ENCODE results near the gene PCDHB11. TPM values are rescaled to one million over a fixed set of nuclear protein-coding genes. Genes with fewer than 3 reads are reported as not detected.
"Not testable (repeated sequence)": the region's sequence is repeated elsewhere in the genome, so short reads cannot be mapped to it uniquely, and the experiment has no call there.

Gene PCDHB11
- total RNA-seq (2014; rRNA removed; shearing (Covaris generic)): 0.12 and 0.20 TPM in 2 replicates

DNA sequence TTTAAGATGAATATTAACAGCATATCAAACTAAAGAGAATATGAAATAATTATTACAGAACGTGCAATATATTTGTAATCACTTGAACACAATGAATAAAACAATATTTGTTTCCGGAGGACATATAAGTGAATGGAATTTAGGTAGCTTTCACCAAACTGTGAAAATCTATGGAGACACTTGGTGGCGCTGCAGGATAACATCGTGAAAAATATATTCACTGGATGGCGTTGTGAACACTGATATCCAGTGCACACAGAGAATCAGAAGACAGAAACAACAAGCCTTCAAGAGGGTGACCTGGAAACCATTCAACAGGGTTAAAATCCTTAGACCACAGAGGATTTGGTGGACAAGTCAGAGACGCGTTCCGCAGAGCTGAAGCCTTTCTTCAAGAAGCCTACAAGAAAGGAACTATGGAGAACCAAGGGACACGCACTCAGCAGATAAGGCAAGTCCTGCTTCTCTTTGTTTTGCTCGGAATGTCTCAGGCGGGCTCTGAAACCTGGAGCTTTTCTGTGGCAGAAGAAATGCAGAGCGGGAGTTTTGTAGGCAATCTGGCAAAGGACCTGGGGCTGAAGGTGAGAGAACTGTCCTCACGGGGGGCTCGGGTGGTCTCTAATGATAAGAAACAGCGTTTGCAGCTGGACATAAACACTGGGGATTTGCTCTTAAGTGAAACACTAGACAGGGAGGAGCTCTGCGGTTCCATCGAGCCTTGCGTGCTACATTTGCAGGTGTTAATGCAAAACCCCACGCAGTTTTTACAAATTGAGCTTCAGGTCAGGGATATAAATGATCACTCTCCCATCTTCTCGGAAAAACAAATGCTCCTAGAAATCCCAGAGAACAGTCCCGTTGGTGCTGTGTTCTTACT lies at the start of gene PCDHB11:
PCDHB11 (plus strand) TSS at position 269 of the 877 bp plus-strand sequence; CDS start at position 417, 148 bp downstream.
- no peak for DNase-seq (ENCODE audit: low read depth)

DNA sequence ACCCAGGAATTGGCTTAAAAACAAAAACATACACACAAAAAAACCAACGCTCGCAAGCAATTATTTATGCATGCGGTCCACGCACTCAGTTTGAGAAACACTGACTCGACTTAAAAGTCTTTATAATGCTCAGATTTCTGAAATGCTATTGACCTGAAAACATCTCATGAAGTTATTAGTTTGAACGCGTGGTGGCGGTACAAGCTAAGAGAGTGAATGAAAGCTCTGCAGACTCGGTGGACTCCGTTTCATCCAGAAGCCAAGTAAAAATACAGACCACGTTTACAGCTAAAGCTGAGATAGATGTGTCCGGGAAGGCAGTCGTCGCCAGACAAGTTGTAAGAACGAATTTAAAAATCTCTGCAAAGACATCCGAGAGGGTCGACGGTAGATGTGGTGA lies 49.6 kb upstream of the PCDHB11 start, which contains the start of gene PCDHB6:
PCDHB6 (plus strand) TSS at position 246 of the 400 bp plus-strand sequence. CDS start 201 bp downstream, outside the sequence.
- peak; percentile 60 for DNase-seq (ENCODE audit: low read depth)

DNA sequence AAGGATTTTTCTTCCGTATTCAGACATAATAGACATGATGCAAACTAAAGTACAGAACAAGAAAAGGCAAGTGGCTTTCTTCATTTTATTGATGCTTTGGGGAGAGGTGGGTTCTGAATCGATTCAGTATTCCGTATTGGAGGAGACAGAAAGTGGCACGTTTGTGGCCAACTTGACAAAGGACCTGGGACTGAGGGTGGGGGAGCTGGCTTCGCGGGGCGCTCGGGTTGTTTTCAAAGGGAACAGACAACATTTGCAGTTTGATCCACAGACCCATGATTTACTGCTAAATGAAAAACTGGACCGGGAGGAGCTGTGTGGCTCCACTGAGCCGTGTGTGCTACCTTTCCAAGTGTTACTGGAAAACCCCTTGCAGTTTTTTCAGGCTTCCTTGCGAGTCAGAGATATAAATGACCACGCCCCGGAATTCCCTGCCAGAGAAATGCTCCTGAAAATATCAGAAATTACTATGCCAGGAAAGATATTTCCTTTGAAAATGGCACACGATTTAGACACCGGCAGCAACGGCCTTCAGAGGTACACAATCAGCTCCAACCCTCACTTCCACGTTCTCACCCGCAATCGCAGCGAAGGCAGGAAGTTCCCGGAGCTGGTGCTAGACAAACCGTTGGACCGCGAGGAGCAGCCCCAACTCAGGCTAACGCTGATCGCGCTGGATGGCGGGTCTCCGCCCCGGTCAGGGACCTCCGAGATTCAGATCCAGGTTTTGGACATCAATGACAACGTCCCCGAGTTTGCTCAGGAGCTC lies 49.0 kb upstream of the PCDHB11 start:
- no peak for DNase-seq (ENCODE audit: low read depth)

DNA sequence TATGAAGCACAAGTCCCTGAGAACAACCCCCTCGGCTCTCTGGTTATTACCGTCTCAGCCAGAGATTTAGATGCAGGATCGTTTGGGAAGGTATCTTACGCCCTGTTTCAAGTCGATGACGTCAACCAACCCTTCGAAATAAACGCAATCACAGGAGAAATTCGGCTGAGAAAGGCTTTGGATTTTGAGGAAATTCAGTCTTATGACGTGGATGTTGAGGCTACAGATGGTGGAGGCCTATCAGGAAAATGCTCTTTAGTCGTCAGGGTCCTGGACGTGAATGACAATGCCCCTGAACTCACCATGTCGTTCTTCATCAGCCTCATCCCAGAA lies 48.5 kb upstream of the PCDHB11 start:
- DNase-seq (ENCODE audit: low read depth): no peak

DNA sequence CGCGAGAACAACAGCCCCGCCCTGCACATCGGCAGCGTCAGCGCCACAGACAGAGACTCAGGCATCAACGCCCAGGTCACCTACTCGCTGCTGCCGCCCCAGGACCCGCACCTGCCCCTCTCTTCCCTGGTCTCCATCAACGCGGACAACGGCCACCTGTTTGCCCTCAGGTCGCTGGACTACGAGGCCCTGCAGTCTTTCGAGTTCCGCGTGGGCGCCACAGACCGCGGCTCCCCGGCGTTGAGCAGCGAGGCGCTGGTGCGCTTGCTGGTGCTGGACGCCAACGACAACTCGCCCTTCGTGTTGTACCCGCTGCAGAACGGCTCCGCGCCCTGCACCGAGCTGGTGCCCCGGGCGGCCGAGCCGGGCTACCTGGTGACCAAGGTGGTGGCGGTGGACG lies 47.8 kb upstream of the PCDHB11 start:
- not testable (repeated sequence) for DNase-seq (ENCODE audit: low read depth)

DNA sequence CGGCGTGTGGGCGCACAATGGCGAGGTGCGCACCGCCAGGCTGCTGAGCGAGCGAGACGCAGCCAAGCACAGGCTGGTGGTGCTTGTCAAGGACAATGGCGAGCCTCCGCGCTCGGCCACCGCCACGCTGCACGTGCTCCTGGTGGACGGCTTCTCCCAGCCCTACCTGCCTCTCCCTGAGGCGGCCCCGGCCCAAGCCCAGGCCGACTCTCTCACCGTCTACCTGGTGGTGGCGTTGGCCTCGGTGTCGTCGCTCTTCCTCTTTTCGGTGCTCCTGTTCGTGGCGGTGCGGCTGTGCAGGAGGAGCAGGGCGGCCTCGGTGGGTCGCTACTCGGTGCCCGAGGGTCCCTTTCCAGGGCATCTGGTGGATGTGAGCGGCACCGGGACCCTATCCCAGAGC lies 47.3 kb upstream of the PCDHB11 start:
- not testable (repeated sequence) for DNase-seq (ENCODE audit: low read depth)

DNA sequence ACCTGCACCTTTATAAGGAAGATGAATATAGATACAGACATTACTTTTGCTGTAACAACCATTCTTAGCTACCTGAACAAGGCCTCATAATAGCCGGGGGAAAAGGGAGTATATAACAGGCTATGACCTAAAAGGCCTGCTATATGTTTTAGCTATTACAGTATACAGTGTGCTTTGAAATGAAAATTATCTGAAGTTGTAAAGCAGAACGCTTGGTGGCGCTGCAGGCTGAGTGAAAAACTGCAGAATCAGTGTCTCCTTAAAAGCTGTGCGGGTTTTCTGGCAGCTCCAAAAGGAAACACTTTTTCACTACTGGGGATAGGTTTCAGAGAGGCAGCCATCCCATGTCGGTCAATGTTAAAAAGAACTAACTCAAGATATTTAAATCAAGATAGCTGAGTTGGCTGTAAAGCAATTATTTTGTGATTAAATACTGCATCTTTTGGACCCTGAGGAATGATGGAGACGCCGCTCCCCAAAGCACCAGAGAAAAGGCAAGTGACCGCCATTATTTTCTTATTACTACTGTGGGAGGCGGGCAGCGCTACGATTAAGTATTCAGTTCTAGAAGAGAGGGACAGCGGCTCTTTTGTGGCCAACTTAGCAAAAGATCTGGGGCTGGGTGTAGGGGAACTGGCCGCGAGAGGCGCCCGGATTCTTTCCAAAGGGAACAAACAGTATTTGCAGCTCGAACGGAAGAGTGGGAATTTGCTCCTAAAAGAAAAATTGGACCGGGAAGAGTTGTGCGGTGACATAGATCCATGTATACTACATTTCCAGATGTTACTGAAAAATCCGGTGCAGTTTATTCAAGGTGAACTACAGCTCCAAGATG lies 43.7 kb upstream of the PCDHB11 start:
- no peak for DNase-seq (ENCODE audit: low read depth)

DNA sequence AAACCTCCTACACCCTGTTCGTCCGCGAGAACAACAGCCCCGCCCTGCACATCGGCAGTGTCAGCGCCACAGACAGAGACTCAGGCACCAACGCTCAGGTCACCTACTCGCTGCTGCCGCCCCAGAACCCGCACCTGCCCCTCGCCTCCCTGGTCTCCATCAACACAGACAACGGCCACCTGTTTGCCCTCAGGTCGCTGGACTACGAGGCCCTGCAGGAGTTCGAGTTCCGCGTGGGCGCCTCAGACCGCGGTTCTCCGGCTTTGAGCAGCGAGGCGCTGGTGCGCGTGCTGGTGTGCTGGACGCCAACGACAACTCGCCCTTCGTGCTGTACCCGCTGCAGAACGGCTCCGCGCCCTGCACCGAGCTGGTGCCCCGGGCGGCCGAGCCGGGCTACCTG lies 42.1 kb upstream of the PCDHB11 start:
- not testable (repeated sequence) for DNase-seq (ENCODE audit: low read depth)

DNA sequence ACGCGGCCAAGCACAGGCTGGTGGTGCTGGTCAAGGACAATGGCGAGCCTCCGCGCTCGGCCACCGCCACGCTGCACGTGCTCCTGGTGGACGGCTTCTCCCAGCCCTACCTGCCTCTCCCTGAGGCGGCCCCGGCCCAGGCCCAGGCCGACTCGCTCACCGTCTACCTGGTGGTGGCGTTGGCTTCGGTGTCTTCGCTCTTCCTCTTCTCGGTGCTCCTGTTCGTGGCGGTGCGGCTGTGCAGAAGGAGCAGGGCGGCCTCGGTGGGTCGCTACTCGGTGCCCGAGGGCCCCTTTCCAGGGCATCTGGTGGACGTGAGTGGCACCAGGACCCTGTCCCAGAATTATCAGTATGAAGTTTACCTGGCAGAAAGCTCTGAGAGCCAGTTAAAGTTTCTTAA lies 41.5 kb upstream of the PCDHB11 start:
- DNase-seq (ENCODE audit: low read depth): not testable (repeated sequence)

DNA sequence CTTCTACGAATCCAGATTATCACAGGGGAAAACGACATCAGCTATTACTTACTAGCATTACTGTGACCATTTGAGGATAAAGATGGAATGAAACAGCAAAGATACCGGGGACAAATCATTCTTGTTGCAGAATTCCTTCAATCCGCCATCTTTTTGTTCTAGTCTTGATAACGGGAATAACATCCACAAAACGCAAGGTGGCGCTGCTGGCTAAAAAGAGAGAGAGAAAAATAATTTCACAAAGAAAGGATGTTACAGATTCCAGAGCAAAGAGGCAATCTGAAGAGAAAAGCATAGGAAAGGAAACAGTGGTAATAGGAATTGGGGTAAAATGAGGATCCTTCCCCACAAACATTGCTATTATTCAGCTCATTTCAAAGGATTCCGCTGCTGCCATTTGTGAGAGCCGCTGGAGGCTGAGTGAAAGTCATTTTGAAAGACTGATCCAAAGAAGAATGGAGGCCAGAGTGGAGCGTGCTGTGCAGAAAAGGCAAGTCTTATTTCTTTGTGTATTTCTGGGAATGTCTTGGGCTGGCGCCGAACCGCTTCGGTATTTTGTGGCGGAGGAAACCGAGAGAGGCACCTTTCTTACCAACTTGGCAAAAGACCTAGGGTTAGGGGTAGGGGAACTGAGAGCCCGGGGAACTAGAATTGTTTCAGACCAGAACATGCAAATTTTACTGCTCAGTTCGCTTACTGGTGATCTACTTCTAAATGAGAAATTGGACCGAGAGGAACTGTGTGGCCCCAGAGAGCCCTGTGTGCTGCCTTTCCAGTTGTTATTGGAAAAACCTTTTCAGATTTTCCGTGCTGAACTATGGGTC lies 26.8 kb upstream of the PCDHB11 start, which contains the start of gene PCDHB7:
PCDHB7 (plus strand) TSS at position 264 of the 824 bp plus-strand sequence; CDS start at position 456, 192 bp downstream.
- DNase-seq (ENCODE audit: low read depth): peak; percentile 48

DNA sequence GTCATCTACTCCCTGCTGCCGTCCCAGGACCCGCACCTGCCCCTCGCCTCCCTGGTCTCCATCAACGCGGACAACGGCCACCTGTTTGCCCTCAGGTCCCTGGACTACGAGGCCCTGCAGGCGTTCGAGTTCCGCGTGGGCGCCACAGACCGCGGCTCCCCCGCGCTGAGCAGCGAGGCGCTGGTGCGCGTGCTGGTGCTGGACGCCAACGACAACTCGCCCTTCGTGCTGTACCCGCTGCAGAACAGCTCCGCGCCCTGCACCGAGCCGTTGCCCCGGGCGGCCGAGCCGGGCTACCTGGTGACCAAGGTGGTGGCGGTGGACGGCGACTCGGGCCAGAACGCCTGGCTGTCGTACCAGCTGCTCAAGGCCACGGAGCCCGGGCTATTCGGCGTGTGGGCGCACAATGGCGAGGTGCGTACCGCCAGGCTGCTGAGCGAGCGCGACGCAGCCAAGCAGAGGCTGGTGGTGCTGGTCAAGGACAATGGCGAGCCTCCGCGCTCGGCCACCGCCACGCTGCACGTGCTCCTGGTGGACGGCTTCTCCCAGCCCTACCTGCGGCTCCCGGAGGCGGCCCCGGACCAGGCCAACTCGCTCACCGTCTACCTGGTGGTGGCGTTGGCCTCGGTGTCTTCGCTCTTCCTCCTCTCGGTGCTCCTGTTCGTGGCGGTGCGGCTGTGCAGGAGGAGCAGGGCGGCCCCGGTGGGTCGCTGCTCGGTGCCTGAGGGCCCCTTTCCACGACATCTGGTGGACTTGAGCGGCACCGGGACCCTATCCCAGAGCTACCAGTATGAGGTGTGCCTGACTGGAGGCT lies 24.9 kb upstream of the PCDHB11 start:
- not testable (repeated sequence) for DNase-seq (ENCODE audit: low read depth)

DNA sequence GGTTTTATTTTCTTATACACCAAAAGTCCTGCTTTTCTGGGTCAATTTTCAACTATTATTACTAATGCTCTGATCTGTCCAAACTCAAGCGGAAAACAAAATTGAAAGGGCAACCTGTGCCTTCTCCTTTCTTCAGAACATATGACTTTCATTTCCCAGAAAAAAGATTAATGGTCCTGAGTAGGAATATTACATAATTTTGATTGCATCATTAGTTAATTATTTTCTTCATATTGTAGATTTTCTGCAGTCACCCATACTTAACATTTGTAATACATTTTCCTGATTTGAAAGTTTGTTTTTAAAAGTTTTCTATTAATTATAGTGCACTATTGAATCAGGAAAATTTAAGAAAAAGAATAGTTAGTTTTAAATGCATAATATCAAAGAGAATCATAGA lies 23.5 kb upstream of the PCDHB11 start:
- no peak for DNase-seq (ENCODE audit: low read depth)

DNA sequence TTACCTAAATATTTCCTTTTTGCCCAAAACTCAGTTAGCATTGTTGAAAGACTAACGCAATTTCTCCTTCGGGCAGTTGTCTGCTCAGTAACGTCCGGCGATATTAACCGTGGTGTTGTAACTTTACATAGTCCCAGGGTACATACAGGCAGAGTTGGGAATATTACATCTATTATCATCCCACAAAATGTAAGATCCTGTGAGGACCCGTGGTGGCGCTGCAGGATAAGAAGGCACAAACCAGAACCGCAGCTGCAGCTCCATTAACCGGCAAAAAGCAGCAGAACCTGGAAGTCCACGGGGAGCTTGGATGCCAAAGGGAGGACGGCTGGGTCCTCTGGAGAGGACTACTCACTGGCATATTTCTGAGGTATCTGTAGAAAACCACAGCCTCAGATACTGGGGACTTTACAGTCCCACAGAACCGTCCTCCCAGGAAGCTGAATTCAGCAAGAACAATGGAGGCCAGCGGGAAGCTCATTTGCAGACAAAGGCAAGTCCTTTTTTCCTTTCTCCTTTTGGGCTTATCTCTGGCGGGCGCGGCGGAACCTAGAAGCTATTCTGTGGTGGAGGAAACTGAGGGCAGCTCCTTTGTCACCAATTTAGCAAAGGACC lies 21.7 kb upstream of the PCDHB11 start, which contains the start of gene PCDHB8:
PCDHB8 (plus strand) TSS at position 214 of the 615 bp plus-strand sequence; CDS start at position 459, 245 bp downstream.
- DNase-seq (ENCODE audit: low read depth): peak; percentile 49

DNA sequence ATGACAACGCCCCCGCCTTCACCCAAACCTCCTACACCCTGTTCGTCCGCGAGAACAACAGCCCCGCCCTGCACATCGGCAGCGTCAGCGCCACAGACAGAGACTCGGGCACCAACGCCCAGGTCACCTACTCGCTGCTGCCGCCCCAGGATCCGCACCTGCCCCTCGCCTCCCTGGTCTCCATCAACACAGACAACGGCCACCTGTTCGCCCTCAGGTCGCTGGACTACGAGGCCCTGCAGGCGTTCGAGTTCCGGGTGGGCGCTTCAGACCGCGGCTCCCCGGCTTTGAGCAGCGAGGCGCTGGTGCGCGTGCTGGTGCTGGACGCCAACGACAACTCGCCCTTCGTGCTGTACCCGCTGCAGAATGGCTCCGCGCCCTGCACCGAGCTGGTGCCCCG lies 20.1 kb upstream of the PCDHB11 start:
- DNase-seq (ENCODE audit: low read depth): not testable (repeated sequence)

DNA sequence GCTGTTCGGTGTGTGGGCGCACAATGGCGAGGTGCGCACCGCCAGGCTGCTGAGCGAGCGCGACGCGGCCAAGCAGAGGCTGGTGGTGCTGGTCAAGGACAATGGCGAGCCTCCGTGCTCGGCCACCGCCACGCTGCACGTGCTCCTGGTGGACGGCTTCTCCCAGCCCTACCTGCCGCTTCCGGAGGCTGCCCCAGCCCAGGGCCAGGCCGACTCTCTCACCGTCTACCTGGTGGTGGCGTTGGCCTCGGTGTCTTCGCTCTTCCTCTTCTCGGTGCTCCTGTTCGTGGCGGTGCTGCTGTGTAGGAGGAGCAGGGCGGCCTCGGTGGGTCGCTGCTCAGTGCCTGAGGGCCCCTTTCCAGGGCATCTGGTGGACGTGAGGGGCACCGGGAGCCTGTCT lies 19.6 kb upstream of the PCDHB11 start:
- not testable (repeated sequence) for DNase-seq (ENCODE audit: low read depth)

DNA sequence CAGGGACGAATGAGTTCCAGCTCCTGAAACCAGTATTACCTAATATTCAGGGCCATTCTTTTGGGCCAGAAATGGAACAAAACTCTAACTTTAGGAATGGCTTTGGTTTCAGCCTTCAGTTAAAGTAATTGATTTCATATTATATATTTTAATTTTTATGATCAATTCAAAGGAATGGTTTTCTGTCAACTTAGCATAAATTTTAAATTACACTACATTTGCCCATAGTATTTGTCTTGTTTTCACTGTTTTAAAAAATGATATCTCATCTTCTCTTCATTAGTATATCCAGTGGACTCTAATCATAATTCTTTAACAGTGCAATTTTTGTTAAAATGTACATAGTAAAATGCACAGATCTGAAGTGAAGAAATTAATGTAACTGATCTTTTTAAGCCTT lies 19.1 kb upstream of the PCDHB11 start:
- DNase-seq (ENCODE audit: low read depth): no peak

DNA sequence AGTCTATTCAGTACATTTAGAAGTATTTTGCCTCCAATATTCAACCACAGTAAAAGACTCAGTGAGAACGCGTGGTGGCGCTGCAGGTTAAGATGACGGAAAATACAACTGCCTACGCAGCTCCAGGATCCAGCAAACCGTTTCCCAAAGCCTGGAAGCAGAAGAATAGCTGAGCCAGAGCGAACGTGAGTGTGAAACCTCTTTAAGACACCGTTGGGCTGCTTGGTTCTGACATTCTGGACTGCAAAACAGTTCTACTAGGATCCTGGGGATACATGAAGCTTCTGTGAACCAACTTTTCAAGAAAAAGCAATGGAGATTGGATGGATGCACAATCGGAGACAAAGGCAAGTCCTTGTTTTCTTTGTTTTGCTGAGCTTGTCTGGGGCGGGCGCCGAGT lies 17.2 kb upstream of the PCDHB11 start, which contains the start of gene PCDHB16:
PCDHB16 (plus strand) TSS at position 140 of the 400 bp plus-strand sequence; CDS start at position 313, 173 bp downstream.
- DNase-seq (ENCODE audit: low read depth): peak; percentile 68

DNA sequence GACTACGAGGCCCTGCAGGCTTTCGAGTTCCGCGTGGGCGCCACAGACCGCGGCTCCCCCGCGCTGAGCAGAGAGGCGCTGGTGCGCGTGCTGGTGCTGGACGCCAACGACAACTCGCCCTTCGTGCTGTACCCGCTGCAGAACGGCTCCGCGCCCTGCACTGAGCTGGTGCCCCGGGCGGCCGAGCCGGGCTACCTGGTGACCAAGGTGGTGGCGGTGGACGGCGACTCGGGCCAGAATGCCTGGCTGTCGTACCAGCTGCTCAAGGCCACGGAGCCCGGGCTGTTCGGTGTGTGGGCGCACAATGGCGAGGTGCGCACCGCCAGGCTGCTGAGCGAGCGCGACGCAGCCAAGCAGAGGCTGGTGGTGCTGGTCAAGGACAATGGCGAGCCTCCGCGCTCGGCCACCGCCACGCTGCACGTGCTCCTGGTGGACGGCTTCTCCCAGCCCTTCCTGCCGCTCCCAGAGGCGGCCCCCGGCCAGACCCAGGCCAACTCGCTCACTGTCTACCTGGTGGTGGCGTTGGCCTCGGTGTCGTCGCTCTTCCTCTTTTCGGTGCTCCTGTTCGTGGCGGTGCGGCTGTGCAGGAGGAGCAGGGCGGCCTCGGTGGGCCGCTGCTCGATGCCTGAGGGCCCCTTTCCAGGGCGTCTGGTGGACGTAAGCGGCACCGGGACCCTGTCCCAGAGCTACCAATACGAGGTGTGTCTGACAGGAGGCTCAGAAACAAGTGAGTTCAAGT lies 15.1 kb upstream of the PCDHB11 start:
- DNase-seq (ENCODE audit: low read depth): not testable (repeated sequence)

Measured in RPMI7951 (cell line).